Aorta (tissue), 5 donors: Measurements from ENCODE around the gene CERK. TPM values are rescaled to one million over a fixed set of nuclear protein-coding genes. Genes with fewer than 3 reads are reported as not detected.
"Not testable (repeated sequence)": the region's sequence is repeated elsewhere in the genome, so short reads cannot be mapped to it uniquely, and the experiment has no call there.

Source experiments
- ATAC-seq: fragments of 200-7000 bp; cut with Tn5 transposase; one replicate; pipeline ENCODE4 v1.9.1; 2022; ENCODE audit warnings: moderate library complexity; ENCODE audit not compliant: low FRiP score
- DNase-seq, 2 donors: peaks; one replicate each; pipeline ENCODE4 v3.0.0-alpha.2; 2020
- H3K27ac ChIP-seq, 2 donors: one replicate each; pipeline ENCODE4 v1.5.1; 2013; ENCODE audit warnings: low read length in 2 of 2, mild to moderate bottlenecking in 2 of 2, moderate library complexity in 2 of 2, control low read depth in 1 of 2, inconsistent platforms in 1 of 2, low read depth in 1 of 2
- H3K27me3 ChIP-seq, 2 donors: one replicate each; pipeline ENCODE4 v1.6.1; 2013; ENCODE audit warnings: control low read depth in 1 of 2, low read length in 1 of 2, mild to moderate bottlenecking in 1 of 2, moderate library complexity in 1 of 2; ENCODE audit not compliant: insufficient read depth in 2 of 2, control insufficient read depth in 1 of 2
- H3K36me3 ChIP-seq, 2 donors: one replicate each; pipeline ENCODE4 v1.6.1; 2013; ENCODE audit warnings: control low read depth in 1 of 2, low read length in 1 of 2, mild to moderate bottlenecking in 1 of 2; ENCODE audit not compliant: insufficient read depth in 2 of 2, control insufficient read depth in 1 of 2
- H3K4me1 ChIP-seq, 2 donors: one replicate each; pipeline ENCODE4 v1.6.1; 2013; ENCODE audit warnings: low read length in 2 of 2, control low read depth in 1 of 2, mild to moderate bottlenecking in 1 of 2, moderate library complexity in 1 of 2; ENCODE audit not compliant: insufficient read depth in 2 of 2, control insufficient read depth in 1 of 2
- H3K4me3 ChIP-seq, 2 donors: one replicate each; pipeline ENCODE4 v1.5.1; 2013; ENCODE audit warnings: low read length in 2 of 2, control low read depth in 1 of 2, mild to moderate bottlenecking in 1 of 2
- H3K9me3 ChIP-seq: one replicate; pipeline ENCODE4 v1.6.1; 2013; ENCODE audit warnings: mild to moderate bottlenecking, low read length; ENCODE audit not compliant: control insufficient read depth
- WGBS, 2 donors: extraction: QIAGEN DNeasy Blood & Tissue Kit; methylation state at CpG; one replicate each; pipeline ENCODE4 v1.1.7; 2013; 5-methylcytosine and 5-hydroxymethylcytosine counted together
- intact Hi-C, 2 donors: fragments of 100-400 bp; cut with DNase I; formaldehyde crosslinking; loops; one replicate each; pipeline versions ENCODE4 v1.14.2 to v1.15.0; 2022
- long read RNA-seq, 2 donors: library from polyadenylated mRNA; unstranded; transcript quantifications; one replicate each; pipeline ENCODE4 v2.0.0, GENCODE V29; 2020 to 2021
- polyA plus RNA-seq, 2 donors: library from polyadenylated mRNA; stranded (reverse); fragments of 200-250 nt; gene quantifications; one replicate each; pipeline ENCODE4 v1.2.3, GENCODE V29; 2013
- total RNA-seq, 2 donors: library from RNA; stranded (reverse); fragmentation: NEBNext Ultra II Directional; extraction: Animal tissue kit (Norgen Biotek cat#: 25700); gene quantifications; one replicate each; pipeline ENCODE4 v1.2.1, GENCODE V29; 2021
- donor health status: healthy with polysubstance abuse.
- donor health status: Bipolar disorder and iron deficiency.
- donor health status: DM: no; HTN: no; CAD: no.
- donor health status: DM: no; HTN: no; CAD: no.
- donor health status: DM: yes; HTN: yes; CAD: no.

Gene CERK, protein sequence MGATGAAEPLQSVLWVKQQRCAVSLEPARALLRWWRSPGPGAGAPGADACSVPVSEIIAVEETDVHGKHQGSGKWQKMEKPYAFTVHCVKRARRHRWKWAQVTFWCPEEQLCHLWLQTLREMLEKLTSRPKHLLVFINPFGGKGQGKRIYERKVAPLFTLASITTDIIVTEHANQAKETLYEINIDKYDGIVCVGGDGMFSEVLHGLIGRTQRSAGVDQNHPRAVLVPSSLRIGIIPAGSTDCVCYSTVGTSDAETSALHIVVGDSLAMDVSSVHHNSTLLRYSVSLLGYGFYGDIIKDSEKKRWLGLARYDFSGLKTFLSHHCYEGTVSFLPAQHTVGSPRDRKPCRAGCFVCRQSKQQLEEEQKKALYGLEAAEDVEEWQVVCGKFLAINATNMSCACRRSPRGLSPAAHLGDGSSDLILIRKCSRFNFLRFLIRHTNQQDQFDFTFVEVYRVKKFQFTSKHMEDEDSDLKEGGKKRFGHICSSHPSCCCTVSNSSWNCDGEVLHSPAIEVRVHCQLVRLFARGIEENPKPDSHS
- total RNA-seq (10 to 100 TPM; 33.8 to 38.1 TPM), polyA plus RNA-seq (10 to 100 TPM; 20.6 to 41.6 TPM)
- long read RNA-seq, donor 1, partial matches to known transcripts, result 1 of 16 reads
- long read RNA-seq, donor 1, other reads (novel, unspliced or antisense), result 15 of 16 reads
- long read RNA-seq, donor 2, full-length matches to known transcripts, result 9 of 25 reads
- long read RNA-seq, donor 2, partial matches to known transcripts, result 7 of 25 reads
- long read RNA-seq, donor 2, other reads (novel, unspliced or antisense), result 9 of 25 reads

DNA sequence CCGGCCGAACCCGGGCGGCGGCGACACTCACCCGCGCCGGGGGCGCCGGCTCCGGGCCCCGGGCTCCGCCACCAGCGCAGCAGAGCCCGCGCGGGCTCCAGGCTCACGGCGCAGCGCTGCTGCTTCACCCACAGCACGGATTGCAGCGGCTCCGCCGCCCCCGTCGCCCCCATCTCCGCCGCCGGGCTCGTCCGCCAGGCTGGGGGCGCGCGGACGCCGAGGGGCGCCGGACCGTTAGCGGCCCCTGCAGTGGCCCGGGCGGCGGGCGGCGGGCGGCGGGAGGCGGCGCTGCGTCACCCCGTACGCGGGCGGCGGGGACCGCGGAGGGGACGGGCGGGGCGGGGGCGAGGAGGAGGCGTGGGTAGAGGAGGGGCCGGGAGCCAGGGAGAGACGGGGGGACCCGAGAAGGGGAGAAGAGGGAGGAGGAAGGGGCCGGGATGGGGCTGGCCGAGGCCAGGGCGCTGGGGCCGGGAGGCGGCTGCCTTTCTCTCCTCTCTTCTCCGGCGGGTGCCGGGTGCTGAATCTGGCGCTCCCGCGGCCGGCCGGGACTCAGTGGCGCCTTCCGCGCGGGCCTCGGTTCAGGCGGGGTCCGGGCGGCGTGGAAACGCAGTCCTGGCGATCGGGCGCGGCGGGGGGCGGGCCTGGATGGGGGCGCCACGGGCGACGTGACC lies at the start of gene CERK:
Gene CERK, minus strand, starts transcription at position 277 of the 671 bp plus-strand sequence. Its CDS starts 104 bp downstream, at position 173.
- Histone ChIP-seq H3K27me3 (no peaks in the 10 kb centered on the region), H3K27ac (peak within 1 kb of the TSS; percentile 43 to 50), H3K4me1 (no peaks in the 10 kb centered on the region), H3K36me3 (no peaks in the 10 kb centered on the region), H3K9me3 (no peaks in the 10 kb centered on the region), H3K4me3 (peak within 1 kb of the TSS; percentile 90 to 95)
- intact Hi-C loops, result loop anchor here in 1 of 2 donors (2.0 to 10.0 kb wide), 3 partner anchors 17 to 163 kb away; partner anchors contain the start of gene TBC1D22A
- DNase-seq, result peak; percentile 89 to 92
- peak; percentile 87 for ATAC-seq
- 0 to 1% methylated on average over 49 to 99 of the region's 99 CpGs for WGBS, 2 donors

DNA sequence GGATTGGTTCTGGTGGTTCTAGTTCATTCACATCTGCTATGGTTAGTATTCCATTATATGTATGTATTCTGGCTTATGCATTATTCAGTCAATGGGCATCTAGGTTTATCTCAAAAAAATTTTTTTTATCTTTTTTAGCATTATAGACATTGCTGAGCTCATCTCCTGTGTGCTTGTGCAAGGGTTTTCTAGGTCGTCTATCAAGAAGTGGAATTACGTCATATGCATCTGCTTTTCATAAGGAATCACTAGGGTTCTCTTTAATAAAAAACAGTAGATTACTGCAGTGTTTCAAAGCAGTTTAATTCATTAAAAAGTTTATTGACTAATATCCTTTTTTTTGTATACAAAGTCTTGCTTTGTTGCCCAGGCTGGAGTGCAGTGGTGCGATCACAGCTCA lies 45.7 kb upstream of the CERK start:
- no peaks in the 10 kb centered on the region for H3K9me3 ChIP-seq
- DNase-seq (no peak), ATAC-seq (no peak)
- H3K27me3 ChIP-seq, result no peaks in the 10 kb centered on the region
- WGBS, 2 donors, result 93 to 94% methylated on average over 3 of the region's 3 CpGs
- H3K4me1 ChIP-seq, result no peaks in the 10 kb centered on the region
- no peaks in the 10 kb centered on the region for H3K36me3 ChIP-seq
- H3K4me3 ChIP-seq, result no peak overlapping the region
- intact Hi-C loops, result no loop called here
- no peak overlapping the region for H3K27ac ChIP-seq

DNA sequence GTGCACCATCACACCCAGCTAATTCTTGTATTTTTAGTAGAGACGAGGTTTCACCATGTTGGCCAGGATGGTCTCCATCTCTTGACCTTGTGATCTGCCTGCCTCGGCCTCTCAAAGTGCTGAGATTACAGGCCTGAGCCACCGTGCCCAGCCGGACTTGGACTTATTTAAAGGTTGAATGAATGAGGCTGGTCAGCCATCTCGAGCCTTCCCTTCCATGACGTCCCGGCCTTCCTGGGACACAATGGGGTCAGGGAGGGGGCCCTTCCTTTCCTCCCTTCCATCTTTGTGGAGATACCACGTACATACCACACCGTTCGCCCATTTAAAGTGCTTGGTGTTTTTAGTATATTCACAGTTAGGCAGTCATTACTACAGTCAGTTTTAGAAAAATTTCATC lies 44.1 kb upstream of the CERK start:
- peak in 1 of 2 donors; percentile 33 for DNase-seq
- H3K27me3 ChIP-seq, H3K36me3 ChIP-seq, H3K4me3 ChIP-seq, ATAC-seq, H3K9me3 ChIP-seq, H3K4me1 ChIP-seq, intact Hi-C loops, H3K27ac ChIP-seq: not testable (repeated sequence)
- 94 to 97% methylated on average over 10 of the region's 10 CpGs for WGBS, 2 donors

DNA sequence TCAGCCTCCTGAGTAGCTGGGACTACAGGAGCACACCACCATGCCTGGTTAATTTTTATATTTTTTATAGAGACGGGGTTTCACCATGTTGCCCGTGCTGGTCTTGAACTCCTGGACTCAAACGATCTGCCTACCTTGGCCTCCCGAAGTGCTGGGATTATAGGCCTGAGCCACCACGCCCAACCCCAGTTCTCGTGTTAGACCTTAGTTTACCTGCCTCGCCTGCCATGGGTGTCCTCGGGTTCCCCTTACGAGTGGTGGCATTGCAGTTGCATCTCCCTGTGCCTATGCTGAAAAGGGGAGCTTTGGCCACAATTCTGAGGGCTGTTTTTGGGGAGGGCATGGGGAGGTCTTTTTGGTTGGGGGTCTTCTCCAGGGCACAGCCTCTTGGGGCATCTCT lies 43.2 kb upstream of the CERK start:
- no peaks in the 10 kb centered on the region for H3K4me1 ChIP-seq
- no peak overlapping the region for H3K4me3 ChIP-seq
- H3K27me3 ChIP-seq, result no peaks in the 10 kb centered on the region
- ATAC-seq, result no peak
- H3K27ac ChIP-seq, result no peak overlapping the region
- H3K9me3 ChIP-seq, result no peaks in the 10 kb centered on the region
- intact Hi-C loops, result no loop called here
- no peaks in the 10 kb centered on the region for H3K36me3 ChIP-seq
- WGBS, 2 donors, result 94% methylated on average over 9 of the region's 9 CpGs
- DNase-seq, result peak in 1 of 2 donors; percentile 42

DNA sequence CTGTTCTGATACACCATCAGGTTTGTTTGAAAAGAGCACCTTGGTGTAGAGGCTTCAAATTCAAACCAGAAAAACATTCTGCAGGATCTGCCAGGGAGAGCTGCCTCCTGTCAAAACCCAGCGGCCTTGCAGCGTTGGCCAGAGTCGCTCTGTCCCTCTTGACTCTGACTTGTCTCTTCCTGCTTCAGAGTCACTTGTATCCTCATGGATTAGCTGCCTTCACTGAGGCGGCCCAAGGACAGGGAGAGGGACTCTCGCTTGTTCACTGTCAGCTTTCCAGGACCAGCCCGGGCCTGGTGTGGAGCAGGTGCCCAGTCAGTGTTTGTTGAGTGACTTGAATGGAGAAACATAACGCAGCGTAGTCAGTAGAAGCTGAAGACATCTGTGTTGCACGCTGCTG lies 42.4 kb upstream of the CERK start:
- Histone ChIP-seq H3K4me3 (no peak overlapping the region), H3K27ac (no peak overlapping the region), H3K9me3 (no peaks in the 10 kb centered on the region), H3K36me3 (no peaks in the 10 kb centered on the region), H3K27me3 (no peaks in the 10 kb centered on the region), H3K4me1 (no peaks in the 10 kb centered on the region)
- ATAC-seq (no peak), DNase-seq (peak in 1 of 2 donors; percentile 40)
- intact Hi-C loops, result no loop called here
- 87% methylated on average over 9 of the region's 9 CpGs for WGBS, 2 donors

DNA sequence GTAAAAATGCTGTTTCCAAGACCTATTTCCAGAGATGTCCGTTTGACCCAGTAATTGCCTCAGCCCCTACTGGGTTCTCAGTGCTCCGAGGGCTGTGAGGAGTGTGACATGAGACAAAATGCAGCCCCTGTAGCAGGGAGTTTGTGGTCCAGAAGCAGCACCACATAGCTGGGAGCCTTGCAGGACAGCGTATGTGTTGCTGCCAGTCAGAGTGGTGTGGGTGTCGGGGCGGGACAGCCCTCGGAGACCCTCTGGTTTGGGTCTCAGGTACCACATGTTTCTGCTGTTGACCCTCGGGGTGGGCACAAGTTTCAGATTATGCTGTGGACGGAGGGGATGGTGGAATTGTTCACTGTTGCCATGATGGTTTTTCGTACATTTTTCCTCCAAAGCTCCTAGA lies 41.6 kb upstream of the CERK start:
- Histone ChIP-seq H3K9me3 (no peaks in the 10 kb centered on the region), H3K4me1 (no peaks in the 10 kb centered on the region), H3K36me3 (no peaks in the 10 kb centered on the region), H3K27ac (no peak overlapping the region), H3K4me3 (no peak overlapping the region), H3K27me3 (no peaks in the 10 kb centered on the region)
- intact Hi-C loops, result no loop called here
- 83 to 86% methylated on average over 9 of the region's 9 CpGs for WGBS, 2 donors
- DNase-seq (peak in 1 of 2 donors; percentile 22), ATAC-seq (no peak)

DNA sequence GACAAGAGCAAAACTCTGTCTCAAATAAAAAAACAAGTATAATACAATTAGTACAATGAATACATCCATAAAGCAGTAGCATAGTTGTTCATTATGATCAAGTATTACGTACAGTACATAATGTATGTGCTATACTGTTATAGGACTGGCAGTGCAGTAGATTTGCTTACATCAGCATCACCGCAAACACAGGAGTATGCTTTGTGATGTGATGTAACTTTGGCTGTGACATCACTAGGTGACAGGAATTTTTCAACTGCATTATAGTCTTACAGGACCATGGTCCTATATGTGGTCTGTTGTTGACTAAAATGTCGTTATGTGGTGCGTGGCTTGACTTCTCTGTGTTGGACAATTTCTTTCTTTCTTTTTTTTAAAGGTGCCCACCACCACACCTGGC lies 41.0 kb upstream of the CERK start:
- H3K9me3 ChIP-seq, result no peaks in the 10 kb centered on the region
- no peaks in the 10 kb centered on the region for H3K36me3 ChIP-seq
- H3K4me3 ChIP-seq, result no peak overlapping the region
- H3K27me3 ChIP-seq, result no peaks in the 10 kb centered on the region
- no peak overlapping the region for H3K27ac ChIP-seq
- ATAC-seq, result no peak
- intact Hi-C loops, result no loop called here
- DNase-seq, result no peak
- WGBS, 2 donors, result 97 to 99% methylated on average over 4 of the region's 4 CpGs
- no peaks in the 10 kb centered on the region for H3K4me1 ChIP-seq

DNA sequence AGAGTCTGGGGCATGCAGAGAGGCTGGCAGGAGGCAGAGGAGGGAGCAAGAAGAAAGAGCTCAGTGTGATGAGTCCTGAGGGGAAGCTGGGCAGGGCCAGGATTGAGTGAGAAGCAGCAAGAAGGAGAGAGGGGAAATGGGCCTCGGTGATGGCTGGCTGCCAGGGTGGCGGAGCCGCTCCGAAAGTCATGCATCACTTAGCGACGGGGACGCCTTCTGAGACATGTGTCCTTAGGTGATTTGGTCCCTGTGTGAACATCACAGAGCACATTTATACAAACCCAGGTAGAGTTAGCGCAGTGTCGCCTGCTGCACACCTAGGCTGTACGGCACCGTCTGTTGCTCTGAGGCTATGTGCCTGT lies 39.5 kb upstream of the CERK start:
- Histone ChIP-seq H3K36me3 (no peaks in the 10 kb centered on the region), H3K27me3 (no peaks in the 10 kb centered on the region), H3K4me1 (no peaks in the 10 kb centered on the region), H3K27ac (no peak overlapping the region), H3K9me3 (no peaks in the 10 kb centered on the region), H3K4me3 (no peak overlapping the region)
- intact Hi-C loops, result no loop called here
- WGBS, 2 donors, result 52 to 67% methylated on average over 11 of the region's 11 CpGs
- peak; percentile 76 to 78 for DNase-seq
- ATAC-seq, result no peak
